22Rv1 (cell line): ENCODE results near the gene SASH1.

Experiments
- H3K27ac ChIP-seq: fragments of 450-650 bp; 2 replicates; pipeline ENCODE4 v1.5.1; 2017
- ZFX ChIP-seq: fragments of 450-650 bp; IDR thresholded peaks from 2 replicates; pipeline ENCODE4 v1.6.1; 2017; ENCODE audit warnings: antibody characterized with exemption, borderline replicate concordance
- TF ChIP-seq, protein P1 (sequence below): fragments of 450-650 bp; IDR thresholded peaks from 2 replicates; pipeline ENCODE4 v1.5.1; 2017; ENCODE audit warnings: mild to moderate bottlenecking

Gene SASH1

DNA sequence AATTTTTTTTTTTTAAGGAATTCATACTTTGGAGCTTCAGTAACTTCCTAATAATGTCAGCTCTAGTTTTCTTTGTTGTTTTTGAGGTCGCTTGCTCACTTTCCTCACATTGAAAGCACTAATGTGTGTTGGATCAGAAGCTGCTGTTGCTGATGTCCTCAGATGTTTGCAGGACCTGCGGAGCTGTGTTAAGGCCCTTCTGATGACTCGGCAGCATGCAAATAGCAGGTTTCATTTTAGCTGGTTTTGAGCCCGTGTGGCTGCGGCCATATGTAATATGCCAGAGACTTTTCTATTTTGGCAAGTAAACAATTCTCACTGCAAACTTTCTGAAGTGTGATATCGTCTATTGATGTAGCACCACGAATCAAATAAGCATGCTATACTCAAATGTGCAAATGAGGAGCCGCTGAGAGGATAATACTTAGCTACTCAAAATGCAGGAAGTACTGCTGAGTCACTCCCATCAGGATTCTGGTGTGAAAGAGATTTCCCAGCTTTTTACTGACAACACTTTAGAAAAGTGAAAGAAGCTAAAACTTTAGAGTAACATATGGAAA is 187.8 kb downstream of the SASH1 start:
- H3K27ac ChIP-seq: no peak overlapping the region

DNA sequence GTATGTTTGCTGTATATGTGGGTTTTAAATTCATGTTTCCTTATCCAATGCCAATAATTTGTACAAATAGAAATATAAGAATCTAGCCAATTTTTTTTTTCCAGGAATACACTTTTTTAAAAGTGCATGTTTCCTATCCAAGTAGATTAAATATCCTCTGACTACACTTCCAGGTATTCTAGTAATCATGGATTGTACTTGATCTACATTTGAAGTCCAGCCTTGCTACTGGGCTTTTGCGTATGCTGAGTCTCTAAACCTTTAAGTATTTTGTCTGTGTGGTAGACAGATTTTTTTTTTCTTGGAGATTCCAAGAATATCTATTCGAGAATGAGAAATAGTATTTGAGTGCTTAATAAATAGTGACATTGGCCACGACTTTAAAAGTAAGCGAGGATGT is 188.3 kb downstream of the SASH1 start:
- TF ChIP-seq, protein P1, sequence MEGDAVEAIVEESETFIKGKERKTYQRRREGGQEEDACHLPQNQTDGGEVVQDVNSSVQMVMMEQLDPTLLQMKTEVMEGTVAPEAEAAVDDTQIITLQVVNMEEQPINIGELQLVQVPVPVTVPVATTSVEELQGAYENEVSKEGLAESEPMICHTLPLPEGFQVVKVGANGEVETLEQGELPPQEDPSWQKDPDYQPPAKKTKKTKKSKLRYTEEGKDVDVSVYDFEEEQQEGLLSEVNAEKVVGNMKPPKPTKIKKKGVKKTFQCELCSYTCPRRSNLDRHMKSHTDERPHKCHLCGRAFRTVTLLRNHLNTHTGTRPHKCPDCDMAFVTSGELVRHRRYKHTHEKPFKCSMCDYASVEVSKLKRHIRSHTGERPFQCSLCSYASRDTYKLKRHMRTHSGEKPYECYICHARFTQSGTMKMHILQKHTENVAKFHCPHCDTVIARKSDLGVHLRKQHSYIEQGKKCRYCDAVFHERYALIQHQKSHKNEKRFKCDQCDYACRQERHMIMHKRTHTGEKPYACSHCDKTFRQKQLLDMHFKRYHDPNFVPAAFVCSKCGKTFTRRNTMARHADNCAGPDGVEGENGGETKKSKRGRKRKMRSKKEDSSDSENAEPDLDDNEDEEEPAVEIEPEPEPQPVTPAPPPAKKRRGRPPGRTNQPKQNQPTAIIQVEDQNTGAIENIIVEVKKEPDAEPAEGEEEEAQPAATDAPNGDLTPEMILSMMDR: no peak
- no peak for TF ChIP-seq ZFX

More for the DNA sequence above, 187.8 kb downstream of the SASH1 start:
- TF ChIP-seq, protein P1: no peak
- no peak for TF ChIP-seq ZFX

DNA sequence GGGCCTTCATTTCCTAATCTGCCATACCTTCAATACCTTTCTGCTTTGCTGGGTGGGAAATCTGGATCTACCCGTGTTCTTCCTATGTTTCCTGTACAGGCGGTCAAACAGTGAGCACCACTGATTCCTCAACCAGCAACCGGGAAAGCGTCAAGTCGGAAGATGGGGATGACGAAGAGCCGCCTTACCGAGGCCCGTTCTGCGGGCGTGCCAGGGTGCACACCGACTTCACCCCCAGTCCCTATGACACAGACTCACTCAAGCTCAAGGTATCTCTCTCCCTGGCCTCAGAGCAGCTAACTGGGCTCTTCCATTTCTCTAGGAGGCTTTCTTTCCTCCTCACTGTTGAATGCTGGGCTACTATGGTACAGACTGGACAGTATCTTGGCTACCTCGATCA is 190.1 kb downstream of the SASH1 start:
- no peak overlapping the region for H3K27ac ChIP-seq
- TF ChIP-seq ZFX: no peak
- TF ChIP-seq, protein P1: no peak

More for the DNA sequence above, 188.3 kb downstream of the SASH1 start:
- no peak overlapping the region for H3K27ac ChIP-seq

DNA sequence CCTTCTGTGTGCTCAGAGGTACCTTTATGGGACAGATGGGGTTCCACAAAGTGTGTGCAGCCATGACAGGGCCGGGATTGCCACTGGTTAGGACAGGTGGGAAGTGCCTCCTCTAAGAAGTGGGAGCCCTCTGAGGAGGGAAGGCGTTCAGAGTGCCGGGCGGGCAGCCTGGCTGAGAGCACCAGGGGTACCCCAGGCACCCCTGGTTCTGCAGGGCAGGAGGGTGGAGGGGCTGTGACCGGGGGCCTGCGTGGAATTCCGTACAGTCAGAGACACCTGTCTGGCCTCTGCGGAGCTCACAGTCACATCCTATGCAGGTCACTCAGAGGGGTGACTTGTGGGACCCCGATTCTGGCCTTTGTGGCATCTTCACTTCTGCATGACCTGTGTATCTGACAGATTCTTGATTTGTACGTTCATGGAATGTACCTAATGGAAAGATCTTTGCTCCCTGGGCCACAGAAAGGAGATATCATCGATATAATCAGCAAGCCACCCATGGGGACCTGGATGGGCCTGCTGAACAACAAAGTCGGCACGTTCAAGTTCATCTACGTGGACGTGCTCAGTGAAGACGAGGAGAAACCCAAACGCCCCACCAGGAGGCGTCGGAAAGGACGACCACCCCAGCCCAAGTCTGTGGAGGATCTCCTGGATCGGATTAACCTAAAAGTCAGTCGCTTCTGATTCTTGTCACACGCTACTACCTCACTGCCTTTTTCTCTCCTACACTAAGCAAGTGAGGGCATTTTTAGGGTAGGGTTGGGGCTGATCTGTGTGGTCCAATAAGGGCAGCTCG is 190.9 kb downstream of the SASH1 start:
- no peak for TF ChIP-seq ZFX
- TF ChIP-seq, protein P1: no peak
- no peak overlapping the region for H3K27ac ChIP-seq

DNA sequence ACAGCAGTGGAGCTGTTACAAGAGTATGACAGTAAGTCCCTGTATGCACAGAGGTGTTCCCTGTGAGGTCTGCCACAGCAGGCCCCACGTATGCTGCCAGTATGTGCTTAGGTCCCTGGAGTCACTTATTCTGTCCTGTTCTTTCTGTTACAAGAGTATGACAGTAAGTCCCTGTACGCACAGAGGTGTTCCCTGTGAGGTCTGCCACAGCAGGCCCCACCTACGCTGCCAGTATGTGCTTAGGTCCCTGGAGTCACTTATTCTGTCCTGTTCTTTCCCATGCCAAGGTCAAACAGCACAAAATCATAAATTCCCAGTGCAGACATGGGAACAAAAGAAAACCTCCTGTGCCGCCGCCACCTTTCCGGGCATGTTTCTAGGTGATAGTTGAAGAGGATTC is 192.2 kb downstream of the SASH1 start:
- H3K27ac ChIP-seq: no peak overlapping the region
- TF ChIP-seq, protein P1: no peak
- no peak for TF ChIP-seq ZFX

DNA sequence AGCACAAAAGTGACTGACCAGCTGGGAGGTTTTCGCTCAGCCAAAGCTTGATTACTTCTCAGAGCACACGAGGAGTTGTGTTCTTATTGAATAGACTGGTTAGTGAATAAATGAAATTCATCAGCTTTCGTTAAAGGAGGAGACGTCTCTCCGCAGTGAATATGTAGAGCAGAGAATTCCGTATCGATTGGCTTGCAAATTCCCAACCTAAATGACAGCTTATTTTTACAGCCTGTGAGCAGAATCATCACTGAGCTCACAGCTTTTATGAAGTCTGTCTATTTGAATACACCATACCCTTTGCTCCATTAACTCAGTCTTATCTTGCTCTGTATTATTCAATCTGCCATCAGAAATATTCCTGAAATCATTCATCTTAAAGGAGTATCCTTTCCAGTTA is 192.7 kb downstream of the SASH1 start:
- TF ChIP-seq ZFX: no peak
- TF ChIP-seq, protein P1: no peak
- no peak overlapping the region for H3K27ac ChIP-seq

DNA sequence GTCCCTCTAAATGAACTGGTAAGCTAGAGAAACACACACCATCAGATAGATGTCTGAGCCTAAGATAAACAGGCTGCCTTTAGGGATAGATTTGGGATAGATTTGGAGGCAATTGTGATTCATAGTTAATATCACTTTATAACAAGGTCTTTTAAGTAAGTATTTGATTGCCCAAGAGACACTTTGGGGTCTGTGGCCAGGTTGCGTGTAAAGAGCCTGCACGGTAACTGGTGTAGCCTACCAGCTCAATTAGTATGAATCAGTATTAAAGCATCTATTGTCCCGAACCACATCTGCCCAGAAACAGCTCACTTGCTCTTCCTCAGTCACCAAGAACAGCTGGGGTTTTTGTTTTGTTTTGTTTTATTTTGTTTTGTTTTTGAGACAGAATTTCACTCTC is 193.3 kb downstream of the SASH1 start:
- no peak for TF ChIP-seq ZFX
- TF ChIP-seq, protein P1: no peak
- H3K27ac ChIP-seq: no peak overlapping the region
